Colonic mucosa (tissue), 4 donors: ENCODE measurements around the gene FRMD3. TPM values are rescaled to one million over a fixed set of nuclear protein-coding genes. Genes with fewer than 3 reads are reported as not detected.
A peak's percentile ranks its signal among the peaks of the same experiment; 100 is the strongest.

ENCODE experiments used
- DNase-seq: peaks from one replicate; pipeline ENCODE4 v3.0.0-alpha.2; 2020
- H3K27ac ChIP-seq: fragments of 200-600 bp; one replicate; pipeline ENCODE4 v1.8.0; 2021
- H3K27me3 ChIP-seq: fragments of 200-600 bp; one replicate; pipeline ENCODE4 v1.8.0; 2021
- H3K36me3 ChIP-seq: fragments of 200-600 bp; one replicate; pipeline ENCODE4 v1.8.0; 2021
- H3K4me1 ChIP-seq: fragments of 200-600 bp; one replicate; pipeline ENCODE4 v1.8.0; 2021; ENCODE audit warnings: mild to moderate bottlenecking
- H3K4me3 ChIP-seq: fragments of 200-600 bp; one replicate; pipeline ENCODE4 v1.8.0; 2021
- H3K9ac ChIP-seq, 2 donors: one replicate each; pipeline ENCODE4 v1.7.0; 2013; ENCODE audit warnings: control low read depth in 2 of 2, low read depth in 2 of 2, low read length in 2 of 2
- H3K9me3 ChIP-seq: fragments of 200-600 bp; one replicate; pipeline ENCODE4 v1.8.0; 2021
- CTCF ChIP-seq: fragments of 200-600 bp; IDR thresholded peaks from one replicate; pipeline ENCODE4 v1.8.0; 2022; ENCODE audit warnings: antibody characterized with exemption, mild to moderate bottlenecking
- intact Hi-C: fragments of 100-400 bp; cut with DNase I; formaldehyde crosslinking; loops from one replicate; pipeline ENCODE4 v1.14.1; 2022
- total RNA-seq, 2 donors: library from RNA; stranded (reverse); fragmentation: NEBNext Ultra II Directional in 1 of 2; extraction: Animal tissue kit (Norgen Biotek cat#: 25700) in 1 of 2; gene quantifications; one replicate each; pipeline ENCODE4 v1.2.1, GENCODE V29; 2021
- donor health status: healthy.
- donor health status: DM: no; HTN: no; CAD: no.
- donor health status: DM: no; HTN: no; CAD: no.

FRMD3 gene
- total RNA-seq, 2 donors from 2014 or later = 14.7 to 21.3 TPM

- no peak for DNase-seq
- TF ChIP-seq CTCF = no peak
- Histone ChIP-seq H3K27me3 (no peaks in the 10 kb centered on the region), H3K4me3 (no peak overlapping the region), H3K27ac (no peak overlapping the region), H3K4me1 (no peaks in the 10 kb centered on the region), H3K9ac (no peak overlapping the region), H3K9me3 (no peaks in the 10 kb centered on the region), H3K36me3 (no peaks in the 10 kb centered on the region)
- intact Hi-C loops = no loop called here
Observed at GRCh38 chr9:83458530-83458929, 79.7 kb downstream of the FRMD3 start.

GRCh38 chr9:83457005-83457404 is 81.2 kb downstream of the FRMD3 start:
- no peak for DNase-seq
- Histone ChIP-seq H3K27ac (peak overlapping the region; percentile 24), H3K9me3 (no peaks in the 10 kb centered on the region), H3K27me3 (no peaks in the 10 kb centered on the region), H3K4me3 (no peak overlapping the region), H3K9ac (no peak overlapping the region), H3K4me1 (no peaks in the 10 kb centered on the region), H3K36me3 (no peaks in the 10 kb centered on the region)
- TF ChIP-seq CTCF = no peak
- intact Hi-C loops = no loop called here

DNA sequence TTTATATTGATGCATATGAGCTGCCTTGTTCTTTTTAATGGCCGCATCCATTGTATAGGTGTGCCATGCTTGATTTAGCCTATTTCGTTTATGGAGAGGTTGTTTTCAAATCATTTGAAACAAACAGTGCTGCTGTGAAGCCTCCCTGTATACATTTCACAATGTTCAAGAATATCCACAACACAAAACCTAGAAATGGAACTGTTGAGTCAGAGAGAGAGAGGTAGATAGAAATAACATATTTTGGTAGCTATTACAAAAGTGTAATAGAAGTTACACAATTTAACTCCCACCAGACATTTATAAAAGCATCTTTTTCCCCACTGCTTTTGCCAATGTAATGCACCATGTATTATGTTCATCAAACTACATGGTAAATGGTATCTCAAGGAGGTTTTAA is 82.0 kb downstream of the FRMD3 start:
- Histone ChIP-seq H3K4me3 (no peak overlapping the region), H3K9ac (no peak overlapping the region), H3K4me1 (no peaks in the 10 kb centered on the region), H3K36me3 (no peaks in the 10 kb centered on the region), H3K27me3 (no peaks in the 10 kb centered on the region), H3K9me3 (no peaks in the 10 kb centered on the region), H3K27ac (no peak overlapping the region)
- intact Hi-C loops = no loop called here
- no peak for DNase-seq
- TF ChIP-seq CTCF = no peak

- Histone ChIP-seq H3K4me3 (no peak overlapping the region), H3K9ac (no peak overlapping the region), H3K9me3 (no peaks in the 10 kb centered on the region), H3K27me3 (no peaks in the 10 kb centered on the region), H3K27ac (no peak overlapping the region), H3K4me1 (no peaks in the 10 kb centered on the region), H3K36me3 (no peaks in the 10 kb centered on the region)
- TF ChIP-seq CTCF = no peak
- no peak for DNase-seq
- intact Hi-C loops = no loop called here
Observed at GRCh38 chr9:83454076-83454475, 84.1 kb downstream of the FRMD3 start.

DNA sequence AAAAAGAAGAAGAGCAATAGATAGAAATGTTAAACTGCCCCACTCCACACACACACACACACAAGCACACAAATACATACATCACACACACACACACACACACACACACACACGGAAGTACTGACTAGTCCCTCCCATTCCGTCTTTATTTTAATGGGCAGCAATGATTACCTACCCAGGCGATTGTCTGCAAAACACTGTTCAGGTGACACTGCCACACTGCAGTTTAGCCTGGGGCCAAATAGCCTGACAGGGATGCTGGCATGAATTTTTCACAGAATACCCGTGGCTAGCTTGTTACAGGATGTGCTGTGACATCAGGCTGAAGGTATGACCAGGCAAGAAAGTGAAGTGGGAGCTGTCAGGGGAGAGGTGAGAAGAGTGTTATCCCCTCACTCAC is 86.9 kb downstream of the FRMD3 start:
- no peaks in the 10 kb centered on the region for H3K27me3 ChIP-seq
- DNase-seq = no peak
- H3K36me3 ChIP-seq = no peaks in the 10 kb centered on the region
- H3K9ac ChIP-seq = no peak overlapping the region
- intact Hi-C loops = no loop called here
- H3K4me3 ChIP-seq = no peak overlapping the region
- H3K9me3 ChIP-seq = no peaks in the 10 kb centered on the region
- H3K4me1 ChIP-seq = no peaks in the 10 kb centered on the region
- no peak for TF ChIP-seq CTCF
- no peak overlapping the region for H3K27ac ChIP-seq

DNA sequence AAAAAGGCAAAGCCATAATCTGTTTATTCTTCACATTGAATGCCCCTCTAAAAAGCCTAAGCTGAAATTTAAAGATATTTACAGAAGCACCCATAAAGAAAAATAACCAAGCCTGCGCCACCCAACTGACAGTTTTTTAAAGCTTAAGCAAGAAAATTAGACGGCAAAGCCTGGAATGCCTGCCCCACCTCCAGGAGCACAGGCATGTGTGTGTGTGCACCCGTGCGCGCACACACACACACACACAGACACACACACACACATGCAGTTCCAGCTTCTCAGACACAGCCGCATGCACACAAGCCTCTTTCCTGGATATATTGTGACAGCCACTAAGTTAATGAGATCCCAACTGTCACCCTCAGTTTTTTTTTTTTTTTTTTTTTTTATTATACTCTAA is 88.2 kb downstream of the FRMD3 start:
- Histone ChIP-seq H3K4me3 (no peak overlapping the region), H3K4me1 (no peaks in the 10 kb centered on the region), H3K36me3 (no peaks in the 10 kb centered on the region), H3K27ac (peak overlapping the region; percentile 36), H3K9ac (no peak overlapping the region), H3K9me3 (no peaks in the 10 kb centered on the region), H3K27me3 (no peaks in the 10 kb centered on the region)
- intact Hi-C loops = no loop called here
- DNase-seq = no peak
- no peak for TF ChIP-seq CTCF
